ENCODE data around the gene SDC4.

The SDC4 gene

DNA sequence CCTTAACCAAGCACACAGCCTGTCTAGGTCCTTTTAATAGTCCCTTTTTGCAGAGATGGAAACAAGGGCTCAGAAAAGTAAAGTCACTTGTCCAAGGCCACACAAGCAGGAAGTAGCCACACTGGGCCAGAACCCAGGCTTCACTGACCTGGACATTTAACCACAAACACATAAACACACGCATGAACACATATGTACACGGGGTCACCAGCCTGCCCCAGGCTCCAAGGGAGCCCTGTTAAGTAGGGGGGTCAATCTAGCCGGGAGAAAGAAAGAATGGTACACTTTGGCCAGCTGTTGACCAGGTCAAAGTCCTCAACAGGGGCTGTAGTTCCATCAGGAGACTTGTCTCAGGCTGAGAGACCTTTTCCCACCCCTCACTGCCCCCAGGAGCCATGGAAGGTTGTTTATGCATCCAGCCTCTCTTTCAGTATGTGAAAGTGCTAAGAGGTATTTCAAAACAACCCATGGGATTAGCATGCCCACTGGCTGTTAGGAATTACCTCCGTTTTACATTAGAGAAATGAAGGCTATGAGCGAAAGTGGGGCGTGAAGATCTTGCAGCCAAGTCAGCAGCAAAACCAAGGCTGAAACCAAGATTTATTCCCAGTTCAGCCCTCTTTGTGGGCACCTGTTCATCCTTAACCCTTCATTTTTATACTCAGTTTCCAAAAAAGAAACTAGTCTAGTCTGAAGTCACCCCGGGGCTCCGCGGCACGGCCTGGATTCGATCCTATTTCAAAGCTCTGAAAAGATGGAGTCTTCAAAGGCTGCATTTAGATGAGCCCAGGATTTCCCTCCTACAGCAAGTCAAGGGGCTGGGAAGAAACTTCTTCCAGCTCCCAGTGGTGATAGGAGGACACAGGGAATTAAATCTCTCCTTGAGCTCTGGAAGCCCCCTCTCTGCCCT is 9.8 kb downstream of the SDC4 start:
- Histone ChIP-seq H3K36me3 (peaks cover 6 to 29% (median 15%) of the 10 kb centered on the region in 3 donors), H3K4me1 (peaks cover 5 to 82% (median 74%) of the 10 kb centered on the region in 4 donors), H3K27me3 (no peaks in the 10 kb centered on the region), H3K27ac (peak overlapping the region; percentile 86 to 98), H3K4me3 (no peak overlapping the region), H3K9me3 (no peaks in the 10 kb centered on the region)
- TF ChIP-seq, protein P1, sequence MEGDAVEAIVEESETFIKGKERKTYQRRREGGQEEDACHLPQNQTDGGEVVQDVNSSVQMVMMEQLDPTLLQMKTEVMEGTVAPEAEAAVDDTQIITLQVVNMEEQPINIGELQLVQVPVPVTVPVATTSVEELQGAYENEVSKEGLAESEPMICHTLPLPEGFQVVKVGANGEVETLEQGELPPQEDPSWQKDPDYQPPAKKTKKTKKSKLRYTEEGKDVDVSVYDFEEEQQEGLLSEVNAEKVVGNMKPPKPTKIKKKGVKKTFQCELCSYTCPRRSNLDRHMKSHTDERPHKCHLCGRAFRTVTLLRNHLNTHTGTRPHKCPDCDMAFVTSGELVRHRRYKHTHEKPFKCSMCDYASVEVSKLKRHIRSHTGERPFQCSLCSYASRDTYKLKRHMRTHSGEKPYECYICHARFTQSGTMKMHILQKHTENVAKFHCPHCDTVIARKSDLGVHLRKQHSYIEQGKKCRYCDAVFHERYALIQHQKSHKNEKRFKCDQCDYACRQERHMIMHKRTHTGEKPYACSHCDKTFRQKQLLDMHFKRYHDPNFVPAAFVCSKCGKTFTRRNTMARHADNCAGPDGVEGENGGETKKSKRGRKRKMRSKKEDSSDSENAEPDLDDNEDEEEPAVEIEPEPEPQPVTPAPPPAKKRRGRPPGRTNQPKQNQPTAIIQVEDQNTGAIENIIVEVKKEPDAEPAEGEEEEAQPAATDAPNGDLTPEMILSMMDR (IDR thresholded peaks at IDR 0.05), result no peak
- peak in 1 of 2 donors; percentile 29 for DNase-seq
- intact Hi-C loops (cut with DNase I; ENCODE audit: low total_unique reads), result loop anchor here (5.0 kb wide), 1 partner anchor 736 kb away; no protein-coding TSS in a partner anchor

DNA sequence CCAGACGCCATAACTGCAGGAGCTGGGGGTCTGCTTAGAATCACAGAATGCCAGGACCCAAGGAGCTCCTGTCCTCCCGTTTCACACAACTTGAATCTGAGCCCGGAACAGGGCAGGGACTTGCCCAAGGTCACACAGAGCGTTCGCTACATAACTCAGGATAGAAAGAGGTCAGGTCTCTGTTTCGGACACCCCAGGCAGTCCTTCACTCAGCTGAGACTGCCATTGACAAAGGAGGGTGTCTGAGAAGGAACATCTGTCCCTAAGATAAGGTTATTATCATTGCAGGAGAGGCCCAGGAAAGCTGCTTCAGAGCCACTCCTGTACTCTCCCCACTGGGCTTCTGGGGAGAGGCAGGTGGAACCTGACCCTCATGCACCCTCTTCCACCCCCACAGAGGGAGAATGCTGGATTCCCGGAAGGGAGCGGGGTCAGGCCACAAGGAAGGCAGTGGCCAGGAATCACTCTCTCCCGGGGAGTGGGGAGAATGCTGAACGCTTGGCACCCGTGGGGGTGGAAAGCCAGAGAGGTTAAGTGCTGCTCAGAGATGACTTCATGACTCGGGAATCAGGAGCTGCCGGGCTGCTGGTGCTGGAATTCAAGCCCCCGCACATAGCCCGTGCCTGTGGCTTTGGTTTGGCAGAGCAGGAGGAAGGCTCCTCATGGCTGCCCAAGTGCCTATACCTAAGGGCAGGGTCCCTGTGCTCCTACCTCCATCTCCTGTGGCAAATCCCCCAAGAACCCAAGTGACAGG is 10.7 kb downstream of the SDC4 start:
- Histone ChIP-seq H3K27ac (peak overlapping the region; percentile 86 to 98), H3K9me3 (no peaks in the 10 kb centered on the region), H3K36me3 (peaks cover 14 to 37% (median 22%) of the 10 kb centered on the region in 3 donors), H3K4me3 (no peak overlapping the region), H3K27me3 (no peaks in the 10 kb centered on the region), H3K4me1 (peaks cover 5 to 74% (median 65%) of the 10 kb centered on the region in 4 donors)
- DNase-seq, result peak in 1 of 2 donors; percentile 86
- TF ChIP-seq, protein P1 (IDR thresholded peaks at IDR 0.05), result no peak
- intact Hi-C loops (cut with DNase I; ENCODE audit: low total_unique reads), result loop anchor here (2.0 to 5.0 kb wide), 2 partner anchors 21 to 735 kb away; no protein-coding TSS in a partner anchor

DNA sequence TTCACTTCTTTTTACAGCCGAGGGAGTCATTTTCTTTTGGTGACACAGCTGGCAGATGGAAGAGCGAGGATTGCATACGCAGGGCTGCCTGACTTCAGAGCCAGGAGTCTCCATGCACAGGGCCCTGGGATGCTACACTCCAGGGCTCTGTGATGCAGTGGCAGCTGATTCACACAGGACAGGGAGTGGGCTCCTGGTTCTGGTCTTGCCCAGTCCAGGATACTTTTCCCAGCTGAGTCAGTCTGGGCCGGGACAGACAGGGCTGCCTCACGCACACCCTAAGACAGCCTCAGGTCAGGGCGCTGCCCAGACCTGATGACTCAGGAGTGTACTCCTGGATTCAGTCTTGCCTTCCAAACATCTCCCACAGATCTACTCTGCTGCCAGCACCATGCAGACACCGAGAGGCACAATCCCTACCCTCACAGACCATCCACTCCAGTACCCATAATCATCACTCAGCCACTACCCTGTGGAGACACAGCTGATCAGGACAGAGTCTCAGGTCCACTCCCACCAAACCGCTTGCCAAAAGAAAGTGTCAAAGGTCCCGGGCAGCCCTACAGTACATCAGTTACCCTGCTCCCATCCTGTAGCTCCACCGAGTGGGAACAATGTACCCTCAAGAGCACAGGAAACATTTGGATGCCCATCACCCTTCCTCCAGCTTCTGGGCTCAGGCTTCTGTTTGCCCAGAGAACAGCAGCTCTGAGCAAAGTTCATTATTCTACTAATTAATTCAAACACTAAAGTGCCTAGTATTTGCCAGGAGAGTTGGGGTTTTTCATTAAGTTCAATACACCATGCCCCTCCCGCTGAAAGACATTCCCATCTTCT is 11.5 kb downstream of the SDC4 start:
- peaks cover 21 to 45% (median 30%) of the 10 kb centered on the region in 3 donors for H3K36me3 ChIP-seq
- H3K27ac ChIP-seq, result peak overlapping the region; percentile 86 to 98
- TF ChIP-seq, protein P1 (IDR thresholded peaks at IDR 0.05), result no peak
- intact Hi-C loops (cut with DNase I; ENCODE audit: low total_unique reads), result loop anchor here (2.0 to 5.0 kb wide), 2 partner anchors 22 to 734 kb away; no protein-coding TSS in a partner anchor
- H3K4me1 ChIP-seq, result peaks cover 5 to 66% (median 58%) of the 10 kb centered on the region in 4 donors
- no peak overlapping the region for H3K4me3 ChIP-seq
- peak; percentile 64 to 88 for DNase-seq
- no peaks in the 10 kb centered on the region for H3K9me3 ChIP-seq
- no peaks in the 10 kb centered on the region for H3K27me3 ChIP-seq

DNA sequence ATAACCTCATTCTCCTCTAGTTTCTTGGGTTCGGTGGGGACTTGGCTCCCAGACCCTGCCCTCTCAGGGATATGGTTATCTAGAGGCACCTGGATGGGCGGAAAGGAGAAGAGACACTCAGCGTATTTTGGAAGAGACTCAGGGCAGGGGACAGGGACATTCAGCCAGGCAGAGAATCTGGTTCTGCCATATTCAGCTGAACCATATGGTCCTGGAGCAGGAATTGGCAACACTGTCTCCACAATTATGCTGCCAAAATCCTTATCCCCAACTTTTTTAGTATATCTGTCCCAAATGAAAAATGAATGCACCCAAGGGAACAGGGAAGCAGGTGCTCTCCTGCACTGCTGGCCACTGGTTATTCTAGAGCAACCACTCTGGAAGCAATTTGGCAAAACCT is 17.7 kb downstream of the SDC4 start:
- H3K4me3 ChIP-seq, result no peak overlapping the region
- no peak for DNase-seq
- no peak overlapping the region for H3K27ac ChIP-seq
- peaks cover 0 to 12% (median 1%) of the 10 kb centered on the region in 4 donors for H3K4me1 ChIP-seq
- no peaks in the 10 kb centered on the region for H3K27me3 ChIP-seq
- peaks cover 71 to 99% (median 76%) of the 10 kb centered on the region in 3 donors for H3K36me3 ChIP-seq
- TF ChIP-seq, protein P1 (IDR thresholded peaks at IDR 0.05), result no peak
- intact Hi-C loops (cut with DNase I; ENCODE audit: low total_unique reads), result no loop called here
- no peaks in the 10 kb centered on the region for H3K9me3 ChIP-seq

Measured in tibial artery (tissue), 4 donors.